ENCODE data around the gene PRF1.

DNA sequence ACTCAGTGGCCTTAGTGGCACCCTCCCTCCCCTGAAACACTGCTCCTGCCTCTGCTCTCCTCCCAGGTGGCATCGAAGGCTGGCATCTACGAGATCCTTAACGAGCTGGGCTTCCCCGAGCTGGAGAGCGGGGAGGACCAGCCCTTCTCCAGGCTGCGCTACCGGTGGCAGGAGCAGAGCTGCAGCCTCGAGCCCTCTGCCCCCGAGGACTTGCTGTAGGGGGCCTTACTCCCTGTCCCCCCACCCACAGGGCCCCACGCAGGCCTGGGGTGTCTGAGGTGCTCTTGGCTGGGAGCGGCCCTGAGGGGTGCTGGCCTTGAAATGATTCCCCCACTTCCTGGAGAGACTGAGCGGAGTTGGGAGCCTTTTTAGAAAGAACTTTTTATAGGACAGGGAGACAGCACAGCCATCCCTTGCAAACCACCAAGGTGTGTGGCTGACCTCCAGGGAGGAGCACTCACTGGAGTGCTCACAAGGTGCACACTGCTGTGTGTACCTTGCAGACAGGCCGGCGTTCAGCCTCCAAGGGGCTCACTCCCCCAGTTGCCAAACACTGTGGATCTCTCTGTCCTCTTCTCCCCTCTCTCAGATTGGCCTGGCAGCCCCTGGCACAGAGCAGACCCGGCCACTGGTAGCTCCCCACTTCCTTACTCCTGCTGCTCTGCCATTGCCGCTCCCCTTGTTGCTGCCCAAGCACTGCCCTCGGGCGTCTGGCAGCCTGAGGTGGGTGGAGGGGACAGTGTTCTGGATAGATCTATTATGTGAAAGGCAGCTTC lies 35.8 kb downstream of the PRF1 start:
- TF ChIP-seq POLR2A (IDR thresholded peaks at IDR 0.05): no peak
- TF ChIP-seq, protein P1, sequence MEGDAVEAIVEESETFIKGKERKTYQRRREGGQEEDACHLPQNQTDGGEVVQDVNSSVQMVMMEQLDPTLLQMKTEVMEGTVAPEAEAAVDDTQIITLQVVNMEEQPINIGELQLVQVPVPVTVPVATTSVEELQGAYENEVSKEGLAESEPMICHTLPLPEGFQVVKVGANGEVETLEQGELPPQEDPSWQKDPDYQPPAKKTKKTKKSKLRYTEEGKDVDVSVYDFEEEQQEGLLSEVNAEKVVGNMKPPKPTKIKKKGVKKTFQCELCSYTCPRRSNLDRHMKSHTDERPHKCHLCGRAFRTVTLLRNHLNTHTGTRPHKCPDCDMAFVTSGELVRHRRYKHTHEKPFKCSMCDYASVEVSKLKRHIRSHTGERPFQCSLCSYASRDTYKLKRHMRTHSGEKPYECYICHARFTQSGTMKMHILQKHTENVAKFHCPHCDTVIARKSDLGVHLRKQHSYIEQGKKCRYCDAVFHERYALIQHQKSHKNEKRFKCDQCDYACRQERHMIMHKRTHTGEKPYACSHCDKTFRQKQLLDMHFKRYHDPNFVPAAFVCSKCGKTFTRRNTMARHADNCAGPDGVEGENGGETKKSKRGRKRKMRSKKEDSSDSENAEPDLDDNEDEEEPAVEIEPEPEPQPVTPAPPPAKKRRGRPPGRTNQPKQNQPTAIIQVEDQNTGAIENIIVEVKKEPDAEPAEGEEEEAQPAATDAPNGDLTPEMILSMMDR (IDR thresholded peaks at IDR 0.05): no peak
- no peak for TF ChIP-seq POLR2AphosphoS5 (IDR thresholded peaks at IDR 0.05)
